ENCODE measurements around the gene NUP133.
"Not testable (repeated sequence)": the region's sequence is repeated elsewhere in the genome, so short reads cannot be mapped to it uniquely, and the experiment has no call there.

NUP133 gene

GRCh38 chr1:229508823-229509337 lies 739 bp upstream of the NUP133 start:
- no peak for DNase-seq (ENCODE audit: low read depth)

GRCh38 chr1:229507502-229507901 lies 639 bp downstream of the NUP133 start:
- DNase-seq (ENCODE audit: low read depth) = no peak

GRCh38 chr1:229506633-229507032 lies 1.5 kb downstream of the NUP133 start:
- DNase-seq (ENCODE audit: low read depth) = no peak

GRCh38 chr1:229495782-229496181 lies 12.4 kb downstream of the NUP133 start:
- no peak for DNase-seq (ENCODE audit: low read depth)

- DNase-seq (ENCODE audit: low read depth) = no peak
Measured at GRCh38 chr1:229487181-229487580, 21.0 kb downstream of the NUP133 start.

GRCh38 chr1:229485318-229485717 lies 22.8 kb downstream of the NUP133 start:
- DNase-seq (ENCODE audit: low read depth) = no peak

- DNase-seq (ENCODE audit: low read depth) = no peak
Measured at GRCh38 chr1:229482511-229482910, 25.6 kb downstream of the NUP133 start.

GRCh38 chr1:229480495-229480894 lies 27.6 kb downstream of the NUP133 start:
- DNase-seq (ENCODE audit: low read depth) = no peak

- no peak for DNase-seq (ENCODE audit: low read depth)
Measured at GRCh38 chr1:229479660-229480399, 28.3 kb downstream of the NUP133 start.

GRCh38 chr1:229478852-229479251 lies 29.3 kb downstream of the NUP133 start:
- no peak for DNase-seq (ENCODE audit: low read depth)

- not testable (repeated sequence) for DNase-seq (ENCODE audit: low read depth)
Measured at GRCh38 chr1:229475859-229476258, 32.3 kb downstream of the NUP133 start.

GRCh38 chr1:229474509-229474908 lies 33.6 kb downstream of the NUP133 start:
- DNase-seq (ENCODE audit: low read depth) = no peak

GRCh38 chr1:229471175-229471574 lies 37.0 kb downstream of the NUP133 start:
- DNase-seq (ENCODE audit: low read depth) = no peak

- DNase-seq (ENCODE audit: low read depth) = no peak
Measured at GRCh38 chr1:229470406-229471043, 37.6 kb downstream of the NUP133 start.

GRCh38 chr1:229466887-229467286 lies 41.3 kb downstream of the NUP133 start:
- DNase-seq (ENCODE audit: low read depth) = no peak

- no peak for DNase-seq (ENCODE audit: low read depth)
Measured at GRCh38 chr1:229464672-229465071, 43.5 kb downstream of the NUP133 start.

GRCh38 chr1:229461032-229461668 lies 47.0 kb downstream of the NUP133 start:
- no peak for DNase-seq (ENCODE audit: low read depth)

GRCh38 chr1:229459815-229460214 lies 48.3 kb downstream of the NUP133 start:
- DNase-seq (ENCODE audit: low read depth) = no peak

GRCh38 chr1:229457436-229457835 lies 50.7 kb downstream of the NUP133 start:
- DNase-seq (ENCODE audit: low read depth) = no peak

GRCh38 chr1:229456016-229456415 lies 52.1 kb downstream of the NUP133 start:
- no peak for DNase-seq (ENCODE audit: low read depth)

GRCh38 chr1:229454056-229454455 lies 54.1 kb downstream of the NUP133 start:
- no peak for DNase-seq (ENCODE audit: low read depth)

- no peak for DNase-seq (ENCODE audit: low read depth)
Measured at GRCh38 chr1:229452956-229453801, 55.0 kb downstream of the NUP133 start.

Data from T-helper 22 cell (primary cell).